ENCODE results near the gene ST6GALNAC5. TPM values are rescaled to one million over a fixed set of nuclear protein-coding genes. Genes with fewer than 3 reads are reported as not detected.
"Not testable (repeated sequence)": the region's sequence is repeated elsewhere in the genome, so short reads cannot be mapped to it uniquely, and the experiment has no call there.

Gene ST6GALNAC5
- total and polyA plus RNA-seq, 2 donors (not counting 3 experiments of a cell fraction or from before 2014, with no cell fraction given), result not detected

- H3K9ac ChIP-seq (replicated peaks; ENCODE audit: extremely low read depth, insufficient read depth, low read length), result no peak overlapping the region
- H2AFZ ChIP-seq (ENCODE audit: low read depth, low read length), result no peak overlapping the region
- CTCF ChIA-PET, result interaction anchor here (0.7 kb wide), 1 partner anchor 12 kb away, joined by 3 read pairs; no protein-coding TSS in a partner anchor
- POLR2A ChIA-PET, result no interaction called here
- H4K20me1 ChIP-seq (replicated peaks; ENCODE audit: control insufficient read depth, extremely low read depth, insufficient read depth, low read length), result no peaks in the 10 kb centered on the region
- no peak for DNase-seq (ENCODE audit: low read depth, low spot score)
- dilution Hi-C loops (cut with MboI; ENCODE audit: extremely low pct_ligation_motif_present, low sequenced_read_pairs), result no loop called here
- TF ChIP-seq EZH2 (IDR thresholded peaks at IDR 0.05; ENCODE audit: borderline replicate concordance, low read depth, low read length, severe bottlenecking) (no peak), JUN (IDR thresholded peaks at IDR 0.05; ENCODE audit: borderline replicate concordance, insufficient read depth, insufficient read length, low read depth) (no peak), POLR2A (IDR thresholded peaks at IDR 0.05; ENCODE audit: low read depth, low read length) (no peak), FOS (IDR thresholded peaks at IDR 0.05; ENCODE audit: borderline replicate concordance, insufficient read depth, low read length) (no peak), MYC (IDR thresholded peaks at IDR 0.05; ENCODE audit: low read depth, low read length) (no peak), MAX (IDR thresholded peaks at IDR 0.05; ENCODE audit: insufficient read depth, insufficient read length) (no peak), POLR2AphosphoS5 (IDR thresholded peaks at IDR 0.05; ENCODE audit: insufficient read depth, low read depth, low read length) (no peak), GATA2 (IDR thresholded peaks at IDR 0.05; ENCODE audit: insufficient read depth, insufficient read length, low read depth, low read length) (no peak), CTCF (IDR thresholded peaks at IDR 0.05; ENCODE audit: extremely low read depth in 1 of 2, insufficient read depth in 1 of 2, low read depth in 1 of 2, low read length in 2 of 2) (no peak)
- no peak for FAIRE-seq
- intact Hi-C loops (cut with micrococcal nuclease), result no loop called here
- no TSS peak for BruUV-seq (replicated peaks)
- H3K9me1 ChIP-seq (replicated peaks; ENCODE audit: control insufficient read depth, extremely low read depth, insufficient read depth, low read length), result no peaks in the 10 kb centered on the region
- no peak overlapping the region for H3K4me2 ChIP-seq (ENCODE audit: insufficient read depth, low read length)
- H3K27me3 ChIP-seq (ENCODE audit: control insufficient read depth in 2 of 2, insufficient read depth in 2 of 2, low read length in 2 of 2), result no peaks in the 10 kb centered on the region
- no peaks in the 10 kb centered on the region for H3K4me1 ChIP-seq (ENCODE audit: control insufficient read depth, extremely low read depth, insufficient read depth, low read length)
- no peak overlapping the region for H3K4me3 ChIP-seq (replicated peaks in 1 of 3; ENCODE audit: insufficient read depth in 1 of 3, low read depth in 1 of 3, low read length in 3 of 3)
- H3K79me2 ChIP-seq (ENCODE audit: control insufficient read depth, insufficient read depth, low read length), result no peaks in the 10 kb centered on the region
- no peak overlapping the region for H3K27ac ChIP-seq (ENCODE audit: insufficient read depth, low read depth, low read length)
- H3K9me3 ChIP-seq (replicated peaks; ENCODE audit: control insufficient read depth, insufficient read depth, low read length), result no peaks in the 10 kb centered on the region
- no peaks in the 10 kb centered on the region for H3K36me3 ChIP-seq (ENCODE audit: control insufficient read depth in 2 of 2, extremely low read depth in 1 of 2, insufficient read depth in 2 of 2, low read length in 2 of 2)
Measured at GRCh38 chr1:76820028-76820427, 47.3 kb upstream of the ST6GALNAC5 start.

- H3K9ac ChIP-seq (replicated peaks; ENCODE audit: extremely low read depth, insufficient read depth, low read length); BruUV-seq (replicated peaks); CTCF ChIA-PET; H3K9me1 ChIP-seq (replicated peaks; ENCODE audit: control insufficient read depth, extremely low read depth, insufficient read depth, low read length); DNase-seq (ENCODE audit: low read depth, low spot score); H3K4me3 ChIP-seq (replicated peaks in 1 of 3; ENCODE audit: insufficient read depth in 1 of 3, low read depth in 1 of 3, low read length in 3 of 3); FAIRE-seq; H3K4me1 ChIP-seq (ENCODE audit: control insufficient read depth, extremely low read depth, insufficient read depth, low read length); dilution Hi-C loops (cut with MboI; ENCODE audit: extremely low pct_ligation_motif_present, low sequenced_read_pairs); H2AFZ ChIP-seq (ENCODE audit: low read depth, low read length); H3K27ac ChIP-seq (ENCODE audit: insufficient read depth, low read depth, low read length); H3K27me3 ChIP-seq (ENCODE audit: control insufficient read depth in 2 of 2, insufficient read depth in 2 of 2, low read length in 2 of 2); H3K4me2 ChIP-seq (ENCODE audit: insufficient read depth, low read length); H4K20me1 ChIP-seq (replicated peaks; ENCODE audit: control insufficient read depth, extremely low read depth, insufficient read depth, low read length); H3K9me3 ChIP-seq (replicated peaks; ENCODE audit: control insufficient read depth, insufficient read depth, low read length); POLR2A ChIA-PET; H3K79me2 ChIP-seq (ENCODE audit: control insufficient read depth, insufficient read depth, low read length); H3K36me3 ChIP-seq (ENCODE audit: control insufficient read depth in 2 of 2, extremely low read depth in 1 of 2, insufficient read depth in 2 of 2, low read length in 2 of 2); intact Hi-C loops (cut with micrococcal nuclease): not testable (repeated sequence)
Measured at GRCh38 chr1:76822961-76823360, 44.3 kb upstream of the ST6GALNAC5 start.

Measured in endothelial cell of umbilical vein (primary cell).